GM21786 (cell line): ENCODE results near the gene WDR3.
"Not testable (repeated sequence)": the region's sequence is repeated elsewhere in the genome, so short reads cannot be mapped to it uniquely, and the experiment has no call there.

Source experiments
- ATAC-seq: cut with Tn5 transposase; IDR thresholded peaks from one replicate; pipeline ENCODE4 v1.9.1; 2021; ENCODE audit not compliant: unreplicated experiment

WDR3 gene

GRCh38 chr1:117929343-117930172 lies at the start of gene WDR3, which contains the start of gene GDAP2:
TSS of gene WDR3 (plus strand) at chr1:117929739. CDS start at chr1:117933320, 3,581 bp downstream.
TSS of gene GDAP2 (minus strand) at chr1:117929621. CDS start at chr1:117920357, 9,264 bp downstream.
- peak; percentile 93 for ATAC-seq

- no peak for ATAC-seq
Measured at GRCh38 chr1:117883616-117884015, 45.9 kb upstream of the WDR3 start.

GRCh38 chr1:117886101-117886795 lies 43.3 kb upstream of the WDR3 start:
- ATAC-seq, result no peak

GRCh38 chr1:117890452-117890851 lies 39.1 kb upstream of the WDR3 start:
- ATAC-seq, result no peak

GRCh38 chr1:117892512-117892911 lies 37.0 kb upstream of the WDR3 start:
- no peak for ATAC-seq

GRCh38 chr1:117894078-117894477 lies 35.5 kb upstream of the WDR3 start:
- no peak for ATAC-seq

- peak; percentile 87 for ATAC-seq
Measured at GRCh38 chr1:117895482-117896114, 33.9 kb upstream of the WDR3 start.

- no peak for ATAC-seq
Measured at GRCh38 chr1:117897551-117897950, 32.0 kb upstream of the WDR3 start.

- no peak for ATAC-seq
Measured at GRCh38 chr1:117899801-117900200, 29.7 kb upstream of the WDR3 start.

- ATAC-seq, result no peak
Measured at GRCh38 chr1:117902944-117903343, 26.6 kb upstream of the WDR3 start.

- ATAC-seq, result no peak
Measured at GRCh38 chr1:117904485-117904884, 25.1 kb upstream of the WDR3 start.

GRCh38 chr1:117905019-117905418 lies 24.5 kb upstream of the WDR3 start:
- no peak for ATAC-seq

GRCh38 chr1:117911051-117911450 lies 18.5 kb upstream of the WDR3 start:
- no peak for ATAC-seq

GRCh38 chr1:117919376-117919775 lies 10.2 kb upstream of the WDR3 start:
- ATAC-seq, result no peak

- ATAC-seq, result no peak
Measured at GRCh38 chr1:117921991-117922390, 7.5 kb upstream of the WDR3 start.

- ATAC-seq, result not testable (repeated sequence)
Measured at GRCh38 chr1:117922717-117923116, 6.8 kb upstream of the WDR3 start.

- no peak for ATAC-seq
Measured at GRCh38 chr1:117925981-117926380, 3.6 kb upstream of the WDR3 start.

- peak; percentile 40 for ATAC-seq
Measured at GRCh38 chr1:117928881-117929342, 627 bp upstream of the WDR3 start.

GRCh38 chr1:117930173-117930447 lies 571 bp downstream of the WDR3 start:
- ATAC-seq, result no peak

GRCh38 chr1:117930484-117930883 lies 945 bp downstream of the WDR3 start:
- no peak for ATAC-seq

GRCh38 chr1:117932576-117932975 lies 3.0 kb downstream of the WDR3 start:
- no peak for ATAC-seq

GRCh38 chr1:117933769-117934168 lies 4.2 kb downstream of the WDR3 start:
- no peak for ATAC-seq
